ENCODE measurements around the gene LDB3.

LDB3 gene

DNA sequence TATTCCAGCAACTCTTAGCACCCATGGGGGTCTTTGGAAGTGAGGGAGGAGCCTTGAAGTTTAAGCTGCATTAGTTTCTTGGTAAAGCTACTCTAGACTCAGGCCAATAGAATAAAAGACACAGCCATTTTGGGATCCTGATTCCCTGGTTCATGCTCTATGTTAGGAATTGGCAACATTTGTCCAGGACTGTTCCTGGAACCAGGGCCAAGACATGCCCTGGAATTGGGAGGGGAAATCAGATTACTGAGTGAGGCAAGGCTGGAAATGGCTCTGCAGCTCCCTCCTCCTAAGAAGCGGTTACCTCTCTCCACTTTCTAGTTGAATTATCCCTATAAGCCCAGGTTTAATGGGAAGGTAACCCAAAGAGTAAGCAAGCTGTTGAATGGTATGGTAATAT is 73.9 kb downstream of the LDB3 start:
- DNase-seq: no peak

GRCh38 chr10:86744067-86744725 is 75.9 kb downstream of the LDB3 start:
- DNase-seq: no peak

- DNase-seq: no peak
These were observed 79.7 kb downstream of the LDB3 start for GRCh38 chr10:86747796-86748581.

GRCh38 chr10:86749854-86750253 is 81.5 kb downstream of the LDB3 start:
- DNase-seq: no peak

DNA sequence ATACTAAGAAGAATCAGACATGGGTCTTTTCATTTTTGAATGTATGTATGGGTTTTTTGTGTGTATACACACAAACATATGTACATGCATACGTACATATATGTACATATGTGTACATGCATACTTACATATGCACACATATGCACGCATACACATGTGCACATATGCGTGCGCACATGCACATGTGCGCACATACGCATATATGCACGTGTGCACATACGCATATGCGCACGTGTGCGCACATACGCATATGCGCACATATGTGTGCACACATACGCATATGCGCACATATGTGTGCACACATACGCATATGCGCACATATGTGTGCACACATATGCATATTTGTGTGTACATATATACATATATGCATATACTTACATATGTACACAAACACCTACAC is 83.2 kb downstream of the LDB3 start:
- DNase-seq: no peak

GRCh38 chr10:86752311-86752710 is 84.0 kb downstream of the LDB3 start:
- DNase-seq: no peak

DNA sequence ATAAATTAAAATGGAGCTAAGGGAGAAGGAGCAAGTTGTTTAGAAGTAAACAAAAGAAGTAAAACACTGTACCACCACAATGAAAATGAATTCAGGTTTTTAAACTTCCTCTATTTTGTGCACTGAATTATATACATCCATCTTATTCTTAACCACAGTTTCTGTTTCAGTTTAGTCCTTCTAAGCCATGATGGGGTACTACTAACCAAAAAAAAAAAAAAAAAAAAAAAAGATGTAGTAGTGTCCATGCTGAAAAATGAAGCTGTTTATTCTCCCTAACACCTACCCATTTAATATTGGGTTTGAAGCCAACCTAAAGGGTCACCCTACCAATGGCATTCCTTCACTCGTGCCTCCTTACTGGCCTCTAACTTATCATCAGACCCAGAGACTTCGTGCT is 84.7 kb downstream of the LDB3 start:
- DNase-seq: no peak

GRCh38 chr10:86753638-86754434 is 85.5 kb downstream of the LDB3 start:
- no peak for DNase-seq

DNA sequence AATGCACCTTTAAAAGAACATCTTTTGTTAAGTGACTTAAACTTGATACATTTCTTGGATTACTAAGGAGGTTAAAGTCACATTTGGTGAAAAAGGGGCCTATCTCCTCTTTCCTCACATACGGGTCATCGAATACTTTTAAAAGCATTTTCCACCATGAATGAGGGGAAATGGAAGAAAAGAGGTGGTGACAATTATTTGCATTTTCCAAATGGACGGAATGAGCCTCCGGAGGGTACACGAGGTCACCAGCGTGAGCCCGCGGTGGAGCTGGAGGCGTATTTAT is 87.1 kb downstream of the LDB3 start:
- no peak for DNase-seq

- peak; percentile 86 for DNase-seq
These were observed 87.6 kb downstream of the LDB3 start for GRCh38 chr10:86755740-86756510.

GRCh38 chr10:86756511-86757112 is 88.3 kb downstream of the LDB3 start, which contains the start of gene BMPR1A:
Gene BMPR1A (plus strand): TSS chr10:86756619. CDS start chr10:86876019, 119,400 bp downstream.
- DNase-seq: no peak

- DNase-seq: peak; percentile 7
These were observed 89.0 kb downstream of the LDB3 start for GRCh38 chr10:86757113-86757972.

GRCh38 chr10:86758189-86759072 is 90.1 kb downstream of the LDB3 start:
- no peak for DNase-seq

GRCh38 chr10:86759073-86759672 is 90.9 kb downstream of the LDB3 start:
- no peak for DNase-seq

- no peak for DNase-seq
These were observed 95.1 kb downstream of the LDB3 start for GRCh38 chr10:86763404-86763803.

DNA sequence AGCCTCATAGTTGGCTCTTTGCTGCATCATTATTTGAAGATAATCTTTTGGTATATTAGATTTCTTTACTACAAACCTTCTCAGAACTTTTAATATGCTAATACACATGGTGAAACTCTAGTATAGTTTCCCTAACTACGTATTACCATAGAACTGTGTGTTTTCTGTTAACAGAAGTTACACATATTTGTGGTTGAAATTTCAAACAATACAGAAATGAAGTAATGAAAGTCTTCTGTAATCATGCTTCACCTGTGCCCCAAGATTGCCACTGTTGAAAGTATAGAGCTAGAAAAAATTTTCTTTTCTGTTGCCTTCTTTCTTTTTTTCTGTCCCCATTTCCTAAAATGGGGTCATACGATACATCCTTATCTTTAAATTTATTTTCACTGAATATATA is 97.2 kb downstream of the LDB3 start:
- DNase-seq: no peak

DNA sequence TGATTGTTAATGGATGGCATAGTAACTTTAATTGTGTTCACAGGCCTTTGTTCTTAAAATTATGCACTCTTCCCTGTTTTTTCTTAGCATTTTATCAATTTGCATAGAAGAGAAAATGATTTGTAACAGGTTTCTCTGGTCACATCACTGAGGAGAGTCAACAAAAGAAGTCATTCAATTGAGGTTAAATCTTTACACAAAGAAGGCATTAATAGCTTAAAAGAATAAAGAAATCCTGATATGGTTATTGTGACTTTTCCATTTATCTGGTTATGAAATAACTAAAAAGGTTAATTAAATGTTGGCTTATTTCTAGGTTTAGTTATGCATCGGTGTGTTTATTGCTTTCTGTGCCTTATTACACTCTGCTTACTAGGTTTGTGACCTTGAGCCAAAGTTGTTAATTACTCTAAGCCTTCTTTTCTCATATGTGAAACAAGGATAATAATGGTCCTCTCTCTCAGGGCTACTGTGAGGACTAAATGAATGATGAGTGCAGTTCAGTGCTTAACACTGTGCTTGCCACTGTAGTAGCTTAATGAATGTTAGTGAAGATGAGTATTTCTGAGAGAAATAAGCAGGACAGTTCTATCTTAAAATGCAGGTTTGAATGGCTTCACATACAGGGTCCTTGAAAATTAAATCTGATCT is 100.2 kb downstream of the LDB3 start:
- no peak for DNase-seq

GRCh38 chr10:86769991-86770390 is 101.7 kb downstream of the LDB3 start:
- DNase-seq: no peak

DNA sequence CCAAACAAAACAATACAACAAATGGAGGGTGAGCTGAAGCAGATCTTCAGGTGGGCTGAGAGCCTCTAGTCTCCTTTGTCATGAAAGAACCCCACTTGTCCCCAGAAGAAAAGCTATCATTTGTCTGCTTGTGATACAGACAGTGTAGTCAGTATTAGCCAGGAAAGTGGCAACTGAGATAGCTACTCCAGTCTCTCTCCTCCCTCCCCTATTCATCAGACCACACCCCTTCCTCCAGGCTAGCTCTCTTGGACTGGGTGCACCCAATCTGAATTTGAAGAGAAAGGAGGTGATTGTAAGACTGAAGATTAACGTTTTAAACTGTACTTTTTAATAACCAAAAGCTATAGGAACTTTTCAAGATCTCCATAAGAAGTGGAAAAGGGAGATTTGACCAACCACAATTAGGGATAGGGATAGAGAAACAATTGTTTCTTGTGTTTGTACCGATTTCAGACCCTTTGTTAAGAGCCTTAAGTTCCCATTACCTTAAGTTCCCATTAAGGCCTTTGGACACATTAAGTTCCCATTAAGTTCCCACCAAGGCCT is 102.2 kb downstream of the LDB3 start:
- DNase-seq: no peak
